ENCODE results near the gene CCBE1.

DNA sequence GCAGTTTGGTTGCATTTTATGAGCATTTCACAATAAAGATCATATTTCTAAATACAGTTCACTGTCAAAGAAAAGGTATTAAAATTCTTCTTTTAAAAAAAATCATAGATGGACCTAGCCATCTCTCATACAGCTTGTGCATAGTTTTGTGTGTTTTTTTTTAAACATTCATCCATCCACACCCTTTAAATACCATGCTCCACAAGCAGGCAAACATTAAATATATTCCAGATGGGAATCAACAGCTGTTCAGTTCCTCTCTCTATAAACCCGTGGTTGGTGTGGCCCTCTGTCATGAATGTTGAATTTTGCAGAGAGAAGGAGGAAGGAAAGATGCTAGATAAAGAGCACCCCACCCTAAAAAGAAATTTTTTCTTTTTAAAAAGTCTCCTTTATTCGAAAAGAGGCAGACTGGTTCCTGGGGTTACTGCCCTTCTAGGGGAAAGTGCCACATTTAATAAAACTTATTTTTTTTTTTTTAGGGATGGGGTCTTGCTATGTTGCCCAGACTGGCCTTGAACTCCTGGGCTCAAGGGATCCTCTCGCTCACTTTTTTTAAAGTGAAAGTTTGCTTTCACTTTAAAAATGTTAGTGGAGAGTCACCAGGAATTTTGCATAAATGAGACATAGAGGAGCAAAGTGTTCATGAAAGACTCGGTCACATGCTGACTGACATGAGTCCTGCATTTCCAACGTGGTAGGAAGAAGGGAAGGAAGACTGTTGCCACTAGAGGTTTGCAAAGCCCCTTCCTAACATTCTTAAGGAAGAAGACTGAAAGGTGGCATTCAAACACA, 264.2 kb downstream of the CCBE1 start:
- TF ChIP-seq FOXM1 (IDR thresholded peaks at IDR 0.05; ENCODE audit: borderline replicate concordance, low read depth), result no peak
- no peak for TF ChIP-seq ZBTB7A (IDR thresholded peaks at IDR 0.05; ENCODE audit: low read depth)
- TF ChIP-seq, protein P1, sequence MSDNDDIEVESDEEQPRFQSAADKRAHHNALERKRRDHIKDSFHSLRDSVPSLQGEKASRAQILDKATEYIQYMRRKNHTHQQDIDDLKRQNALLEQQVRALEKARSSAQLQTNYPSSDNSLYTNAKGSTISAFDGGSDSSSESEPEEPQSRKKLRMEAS (IDR thresholded peaks at IDR 0.05), result no peak
- no peak for TF ChIP-seq RAD21 (IDR thresholded peaks at IDR 0.05; ENCODE audit: low read depth)
- no peak for TF ChIP-seq EGR1 (IDR thresholded peaks at IDR 0.05)
- TF ChIP-seq CREB1 (IDR thresholded peaks at IDR 0.05; ENCODE audit: low read depth), result no peak
- TF ChIP-seq TEAD4 (IDR thresholded peaks at IDR 0.05), result no peak
- no peak for TF ChIP-seq CEBPB (IDR thresholded peaks at IDR 0.05)
- TF ChIP-seq EP300 (IDR thresholded peaks at IDR 0.05; ENCODE audit: borderline replicate concordance), result no peak
- TF ChIP-seq YY1 (IDR thresholded peaks at IDR 0.05; ENCODE audit: low read depth), result no peak
- TF ChIP-seq, protein P2, sequence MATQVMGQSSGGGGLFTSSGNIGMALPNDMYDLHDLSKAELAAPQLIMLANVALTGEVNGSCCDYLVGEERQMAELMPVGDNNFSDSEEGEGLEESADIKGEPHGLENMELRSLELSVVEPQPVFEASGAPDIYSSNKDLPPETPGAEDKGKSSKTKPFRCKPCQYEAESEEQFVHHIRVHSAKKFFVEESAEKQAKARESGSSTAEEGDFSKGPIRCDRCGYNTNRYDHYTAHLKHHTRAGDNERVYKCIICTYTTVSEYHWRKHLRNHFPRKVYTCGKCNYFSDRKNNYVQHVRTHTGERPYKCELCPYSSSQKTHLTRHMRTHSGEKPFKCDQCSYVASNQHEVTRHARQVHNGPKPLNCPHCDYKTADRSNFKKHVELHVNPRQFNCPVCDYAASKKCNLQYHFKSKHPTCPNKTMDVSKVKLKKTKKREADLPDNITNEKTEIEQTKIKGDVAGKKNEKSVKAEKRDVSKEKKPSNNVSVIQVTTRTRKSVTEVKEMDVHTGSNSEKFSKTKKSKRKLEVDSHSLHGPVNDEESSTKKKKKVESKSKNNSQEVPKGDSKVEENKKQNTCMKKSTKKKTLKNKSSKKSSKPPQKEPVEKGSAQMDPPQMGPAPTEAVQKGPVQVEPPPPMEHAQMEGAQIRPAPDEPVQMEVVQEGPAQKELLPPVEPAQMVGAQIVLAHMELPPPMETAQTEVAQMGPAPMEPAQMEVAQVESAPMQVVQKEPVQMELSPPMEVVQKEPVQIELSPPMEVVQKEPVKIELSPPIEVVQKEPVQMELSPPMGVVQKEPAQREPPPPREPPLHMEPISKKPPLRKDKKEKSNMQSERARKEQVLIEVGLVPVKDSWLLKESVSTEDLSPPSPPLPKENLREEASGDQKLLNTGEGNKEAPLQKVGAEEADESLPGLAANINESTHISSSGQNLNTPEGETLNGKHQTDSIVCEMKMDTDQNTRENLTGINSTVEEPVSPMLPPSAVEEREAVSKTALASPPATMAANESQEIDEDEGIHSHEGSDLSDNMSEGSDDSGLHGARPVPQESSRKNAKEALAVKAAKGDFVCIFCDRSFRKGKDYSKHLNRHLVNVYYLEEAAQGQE (IDR thresholded peaks at IDR 0.05; ENCODE audit: low read depth), result no peak
- TF ChIP-seq TAF1 (IDR thresholded peaks at IDR 0.05; ENCODE audit: low read depth), result no peak
- TF ChIP-seq, protein P3, sequence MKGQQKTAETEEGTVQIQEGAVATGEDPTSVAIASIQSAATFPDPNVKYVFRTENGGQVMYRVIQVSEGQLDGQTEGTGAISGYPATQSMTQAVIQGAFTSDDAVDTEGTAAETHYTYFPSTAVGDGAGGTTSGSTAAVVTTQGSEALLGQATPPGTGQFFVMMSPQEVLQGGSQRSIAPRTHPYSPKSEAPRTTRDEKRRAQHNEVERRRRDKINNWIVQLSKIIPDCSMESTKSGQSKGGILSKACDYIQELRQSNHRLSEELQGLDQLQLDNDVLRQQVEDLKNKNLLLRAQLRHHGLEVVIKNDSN (IDR thresholded peaks at IDR 0.05), result no peak

Data from Ishikawa (cell line).